Subcutaneous adipose tissue (tissue), 4 donors: ENCODE results near the gene KIAA0930. TPM values are rescaled to one million over a fixed set of nuclear protein-coding genes. Genes with fewer than 3 reads are reported as not detected.

Experiments used
- CTCF ChIP-seq: fragments of 450-650 bp; IDR thresholded peaks from one replicate; pipeline ENCODE4 v1.5.1; 2016; ENCODE audit warnings: low read depth, mild to moderate bottlenecking, control low read depth, antibody characterized with exemption, moderate library complexity
- total RNA-seq, 4 donors: library from RNA; depleted of rRNA; stranded (reverse); fragments of >200 nt; gene quantifications; one replicate each; pipeline ENCODE4 v1.1.0, GENCODE V29; 2016

The KIAA0930 gene
- total RNA-seq, 4 donors from 2014 or later: 20.1 to 69.7 (median 36.0) TPM

GRCh38 chr22:45195616-45196015, 45.1 kb downstream of the KIAA0930 start:
- TF ChIP-seq CTCF: no peak

GRCh38 chr22:45194686-45195085, 46.0 kb downstream of the KIAA0930 start:
- TF ChIP-seq CTCF: no peak

- TF ChIP-seq CTCF: no peak
Measured at GRCh38 chr22:45192701-45193187, 48.0 kb downstream of the KIAA0930 start.

- TF ChIP-seq CTCF: no peak
Measured at GRCh38 chr22:45190202-45190872, 50.4 kb downstream of the KIAA0930 start.

- no peak for TF ChIP-seq CTCF
Measured at GRCh38 chr22:45188779-45189178, 51.9 kb downstream of the KIAA0930 start.

GRCh38 chr22:45187891-45188290, 52.8 kb downstream of the KIAA0930 start:
- no peak for TF ChIP-seq CTCF

GRCh38 chr22:45185718-45186514, 54.8 kb downstream of the KIAA0930 start:
- TF ChIP-seq CTCF: no peak
